PFSK-1 (cell line): Measurements from ENCODE around the gene KRT33A.

ENCODE experiments used
- FOXP2 ChIP-seq: optimal IDR thresholded peaks from 2 replicates; pipeline ENCODE3; 2011; ENCODE audit warnings: borderline replicate concordance, control low read depth, inconsistent platforms; ENCODE audit not compliant: insufficient read depth; ENCODE audit errors: extremely low read length, extremely low read depth
- POLR2AphosphoS5 ChIP-seq: IDR thresholded peaks from 2 replicates; pipeline ENCODE4 v1.6.1; 2012; ENCODE audit warnings: low read depth, mild to moderate bottlenecking, control low read depth, low read length, moderate library complexity
- REST ChIP-seq, 2 experiments: IDR thresholded peaks; 2 replicates each; pipeline versions ENCODE4 v1.6.1 to v1.8.0; 2011 to 2012; ENCODE audit warnings: low read depth in 2 of 2, low read length in 2 of 2, control low read depth in 1 of 2, inconsistent platforms in 1 of 2, mild to moderate bottlenecking in 1 of 2, moderate library complexity in 1 of 2; ENCODE audit not compliant: insufficient read depth in 1 of 2
- SIN3A ChIP-seq: IDR thresholded peaks from 2 replicates; pipeline ENCODE4 v1.6.1; 2012; ENCODE audit warnings: mild to moderate bottlenecking, low read length, moderate library complexity, borderline replicate concordance; ENCODE audit not compliant: insufficient read depth
- TAF1 ChIP-seq: IDR thresholded peaks from 2 replicates; pipeline ENCODE4 v1.6.1; 2012; ENCODE audit warnings: low read length, control low read depth, borderline replicate concordance; ENCODE audit not compliant: insufficient read depth

Gene KRT33A

GRCh38 chr17:41345992-41346391, 4.6 kb downstream of the KRT33A start:
- TF ChIP-seq POLR2AphosphoS5 (no peak), TAF1 (no peak), FOXP2 (no peak), REST (IDR thresholded peaks at IDR 0.05; ENCODE audit: insufficient read depth in 1 of 2, low read depth in 2 of 2, low read length in 2 of 2) (no peak), SIN3A (no peak)

- TF ChIP-seq POLR2AphosphoS5 (no peak), SIN3A (no peak), FOXP2 (no peak), REST (IDR thresholded peaks at IDR 0.05; ENCODE audit: insufficient read depth in 1 of 2, low read depth in 2 of 2, low read length in 2 of 2) (no peak), TAF1 (no peak)
Observed at GRCh38 chr17:41343029-41343428, 7.6 kb downstream of the KRT33A start.

GRCh38 chr17:41340934-41341861, 9.4 kb downstream of the KRT33A start:
- no peak for TF ChIP-seq TAF1
- TF ChIP-seq REST (IDR thresholded peaks at IDR 0.05; ENCODE audit: insufficient read depth in 1 of 2, low read depth in 2 of 2, low read length in 2 of 2): no peak
- TF ChIP-seq FOXP2: no peak
- TF ChIP-seq SIN3A: no peak
- TF ChIP-seq POLR2AphosphoS5: no peak

- TF ChIP-seq POLR2AphosphoS5 (no peak), SIN3A (no peak), REST (IDR thresholded peaks at IDR 0.05; ENCODE audit: insufficient read depth in 1 of 2, low read depth in 2 of 2, low read length in 2 of 2) (no peak), FOXP2 (no peak), TAF1 (no peak)
Observed at GRCh38 chr17:41340494-41340893, 10.1 kb downstream of the KRT33A start.
